ELR (cell line): ENCODE measurements around the gene PRR35.
"Not testable (repeated sequence)": the region's sequence is repeated elsewhere in the genome, so short reads cannot be mapped to it uniquely, and the experiment has no call there.

ENCODE experiments used
- DNase-seq: peaks from one replicate; pipeline ENCODE4 v3.0.0-alpha.2; 2015; ENCODE audit warnings: low read depth

The PRR35 gene

GRCh38 chr16:593807-594206 lies 33.6 kb downstream of the PRR35 start:
- no peak for DNase-seq

- no peak for DNase-seq
Observed at GRCh38 chr16:595094-595528, 34.9 kb downstream of the PRR35 start.

GRCh38 chr16:595942-596735 lies 35.9 kb downstream of the PRR35 start:
- DNase-seq = no peak

- DNase-seq = no peak
Observed at GRCh38 chr16:596736-597060, 36.5 kb downstream of the PRR35 start.

- DNase-seq = not testable (repeated sequence)
Observed at GRCh38 chr16:597655-598054, 37.5 kb downstream of the PRR35 start.

- no peak for DNase-seq
Observed at GRCh38 chr16:598823-599739, 38.9 kb downstream of the PRR35 start.

- no peak for DNase-seq
Observed at GRCh38 chr16:600781-601180, 40.6 kb downstream of the PRR35 start.

- DNase-seq = no peak
Observed at GRCh38 chr16:603933-604332, 43.7 kb downstream of the PRR35 start.

- no peak for DNase-seq
Observed at GRCh38 chr16:606656-607307, 46.6 kb downstream of the PRR35 start.

- no peak for DNase-seq
Observed at GRCh38 chr16:608019-608418, 47.8 kb downstream of the PRR35 start.

GRCh38 chr16:609316-609715 lies 49.1 kb downstream of the PRR35 start:
- no peak for DNase-seq

GRCh38 chr16:609984-610383 lies 49.8 kb downstream of the PRR35 start:
- DNase-seq = no peak

- no peak for DNase-seq
Observed at GRCh38 chr16:610513-611381, 50.6 kb downstream of the PRR35 start.

GRCh38 chr16:615122-615521 lies 54.9 kb downstream of the PRR35 start:
- no peak for DNase-seq
